PC-3 (cell line): ENCODE results near the gene SGCD. TPM values are rescaled to one million over a fixed set of nuclear protein-coding genes. Genes with fewer than 3 reads are reported as not detected.

ENCODE experiments used
- ATAC-seq: fragments of 200-7000 bp; cut with Tn5 transposase; 2 replicates; pipeline ENCODE4 v1.9.1; 2020; ENCODE audit warnings: mild to moderate bottlenecking, moderate library complexity
- BruUV-seq: library from RNA; stranded (reverse); fragments of 400-500 nt; replicated peaks from 2 replicates; lab custom pipeline; 2021; lab: Mats Ljungman, UMichigan
- CTCF ChIA-PET: fragments of 300-600 bp; sonication (Branson Sonifier 250); formaldehyde crosslinking; loops from one replicate; lab custom pipeline; 2022; ENCODE audit warnings: antibody characterized with exemption; lab: Charles Lee
- POLR2A ChIA-PET: fragments of 300-600 bp; sonication (Branson Sonifier 250); formaldehyde crosslinking; loops from one replicate; lab custom pipeline; 2022; ENCODE audit warnings: antibody characterized with exemption; ENCODE audit not compliant: unreplicated experiment; lab: Charles Lee
- DNase-seq: peaks from one replicate; pipeline ENCODE4 v3.0.0-alpha.2; 2015
- H2AFZ ChIP-seq: fragments of 300-600 bp; sonication (generic); 2 replicates; pipeline ENCODE4 v1.6.0; 2016; ENCODE audit warnings: antibody characterized with exemption, low read length
- H3F3A ChIP-seq: fragments of 300-600 bp; sonication (generic); one replicate; pipeline ENCODE4 v1.6.0; 2017; ENCODE audit warnings: antibody characterized with exemption, low read length, control low read depth, mild to moderate bottlenecking; ENCODE audit not compliant: unreplicated experiment
- H3K27ac ChIP-seq: fragments of 300-600 bp; sonication (generic); 2 replicates; pipeline ENCODE4 v1.5.1; 2016; ENCODE audit warnings: mild to moderate bottlenecking, low read length
- H3K27me3 ChIP-seq: fragments of 300-600 bp; sonication (generic); 2 replicates; pipeline ENCODE4 v1.6.1; 2016; ENCODE audit warnings: low read length, mixed read lengths
- H3K36me3 ChIP-seq: fragments of 300-600 bp; sonication (generic); 2 replicates; pipeline ENCODE4 v1.6.1; 2016; ENCODE audit warnings: low read depth, mixed run types, low read length, mixed read lengths
- H3K4me1 ChIP-seq: fragments of 300-600 bp; sonication (generic); 2 replicates; pipeline ENCODE4 v1.5.1; 2016; ENCODE audit warnings: low read length; ENCODE audit not compliant: insufficient read depth
- H3K4me2 ChIP-seq: fragments of 300-600 bp; sonication (generic); 2 replicates; pipeline ENCODE4 v1.6.0; 2016; ENCODE audit warnings: low read length
- H3K4me3 ChIP-seq: fragments of 300-600 bp; sonication (generic); 2 replicates; pipeline ENCODE4 v1.5.1; 2016; ENCODE audit warnings: mild to moderate bottlenecking, low read length, mixed read lengths
- H3K79me2 ChIP-seq: fragments of 300-600 bp; sonication (generic); 2 replicates; pipeline ENCODE4 v1.6.1; 2017; ENCODE audit warnings: low read length, mixed read lengths
- H3K9ac ChIP-seq: fragments of 300-600 bp; sonication (generic); 2 replicates; pipeline ENCODE4 v1.6.0; 2016; ENCODE audit warnings: mild to moderate bottlenecking, low read length
- H3K9me2 ChIP-seq: fragments of 300-600 bp; sonication (generic); replicated peaks from 2 replicates; pipeline ENCODE4 v1.6.1; 2016; ENCODE audit warnings: mixed run types, low read length, mixed read lengths
- H3K9me3 ChIP-seq: fragments of 300-600 bp; sonication (generic); 2 replicates; pipeline ENCODE4 v1.6.1; 2016; ENCODE audit warnings: low read length, mixed read lengths
- H4K20me1 ChIP-seq: fragments of 300-600 bp; sonication (generic); 2 replicates; pipeline ENCODE4 v1.6.1; 2016; ENCODE audit warnings: low read length, mixed read lengths
- CTCF ChIP-seq: fragments of 300-600 bp; sonication (generic); conservative IDR thresholded peaks from 2 replicates; pipeline ENCODE4 v1.5.1; 2017; ENCODE audit warnings: antibody characterized with exemption, low read depth, mild to moderate bottlenecking, low read length
- EZH2 ChIP-seq: fragments of 300-600 bp; sonication (generic); IDR thresholded peaks from one replicate; pipeline ENCODE4 v1.6.1; 2017; ENCODE audit warnings: antibody characterized with exemption, mild to moderate bottlenecking, low read length; ENCODE audit not compliant: unreplicated experiment
- EZH2phosphoT487 ChIP-seq: fragments of 300-600 bp; sonication (generic); IDR thresholded peaks from 2 replicates; pipeline ENCODE4 v1.6.1; 2018; ENCODE audit warnings: mild to moderate bottlenecking, antibody characterized with exemption, low read length, borderline replicate concordance
- intact Hi-C: fragments of 100-400 bp; cut with micrococcal nuclease; formaldehyde crosslinking; loops from 2 replicates; pipeline ENCODE4 v1.9.0; 2023
- total RNA-seq: library from RNA; depleted of rRNA; stranded (reverse); fragments of >200 nt; gene quantifications from 2 replicates; pipeline ENCODE4 v1.2.3, GENCODE V29; 2014

SGCD gene
- total RNA-seq, 1 experiment from 2014 or later: 0.15 TPM

GRCh38 chr5:156582193-156582598 is 255.2 kb downstream of the SGCD start:
- intact Hi-C loops: no loop called here
- no peaks in the 10 kb centered on the region for H3K4me1 ChIP-seq
- H3K27ac ChIP-seq: no peak overlapping the region
- TF ChIP-seq CTCF (no peak), EZH2 (no peak), EZH2phosphoT487 (no peak)
- H3K36me3 ChIP-seq: no peaks in the 10 kb centered on the region
- ChIA-PET POLR2A (no interaction called here), CTCF (no interaction called here)
- BruUV-seq: no TSS peak
- H3K4me3 ChIP-seq: no peak overlapping the region
- H4K20me1 ChIP-seq: no peaks in the 10 kb centered on the region
- H3K4me2 ChIP-seq: no peak overlapping the region
- no peaks in the 10 kb centered on the region for H3K9me2 ChIP-seq
- ATAC-seq (no peak), DNase-seq (no peak)
- H3F3A ChIP-seq: no peaks in the 10 kb centered on the region
- H3K27me3 ChIP-seq: no peaks in the 10 kb centered on the region
- H3K79me2 ChIP-seq: no peaks in the 10 kb centered on the region
- no peaks in the 10 kb centered on the region for H3K9me3 ChIP-seq
- no peak overlapping the region for H2AFZ ChIP-seq
- H3K9ac ChIP-seq: no peak overlapping the region

DNA sequence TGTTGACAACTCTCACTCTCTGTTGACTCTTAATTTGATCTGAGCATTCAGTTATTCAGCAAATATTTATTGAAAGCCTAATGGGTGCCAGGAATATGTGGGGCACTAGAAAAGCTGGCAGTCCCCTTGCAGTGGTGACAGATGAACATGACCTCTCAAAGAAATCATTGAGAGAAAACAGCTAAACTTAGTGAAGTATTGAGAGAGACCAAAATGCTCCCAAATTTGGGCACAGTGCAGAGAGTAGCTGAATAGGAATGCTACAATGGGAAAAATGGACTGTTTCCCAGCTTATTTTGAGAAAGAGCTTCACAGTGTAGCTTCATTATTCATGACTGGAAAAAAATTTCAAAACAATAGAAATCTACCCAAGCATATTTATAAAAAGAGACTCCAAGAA is 257.9 kb downstream of the SGCD start:
- no peak overlapping the region for H3K4me3 ChIP-seq
- ATAC-seq: no peak
- no peaks in the 10 kb centered on the region for H3K9me3 ChIP-seq
- no peaks in the 10 kb centered on the region for H3F3A ChIP-seq
- H3K27me3 ChIP-seq: no peaks in the 10 kb centered on the region
- intact Hi-C loops: no loop called here
- no peaks in the 10 kb centered on the region for H3K9me2 ChIP-seq
- BruUV-seq: no TSS peak
- no peaks in the 10 kb centered on the region for H3K4me1 ChIP-seq
- H3K9ac ChIP-seq: no peak overlapping the region
- no peaks in the 10 kb centered on the region for H3K36me3 ChIP-seq
- no peak overlapping the region for H3K27ac ChIP-seq
- H4K20me1 ChIP-seq: no peaks in the 10 kb centered on the region
- ChIA-PET CTCF (no interaction called here), POLR2A (no interaction called here)
- H3K4me2 ChIP-seq: no peak overlapping the region
- no peak for DNase-seq
- no peak overlapping the region for H2AFZ ChIP-seq
- TF ChIP-seq CTCF: no peak
- no peak for TF ChIP-seq EZH2
- no peak for TF ChIP-seq EZH2phosphoT487
- H3K79me2 ChIP-seq: no peaks in the 10 kb centered on the region

- Histone ChIP-seq H2AFZ (no peak overlapping the region), H3K36me3 (no peaks in the 10 kb centered on the region), H3K27me3 (no peaks in the 10 kb centered on the region), H3K4me2 (no peak overlapping the region), H3K27ac (no peak overlapping the region), H3F3A (no peaks in the 10 kb centered on the region), H3K4me3 (no peak overlapping the region), H3K9me3 (no peaks in the 10 kb centered on the region), H4K20me1 (no peaks in the 10 kb centered on the region), H3K79me2 (no peaks in the 10 kb centered on the region), H3K9me2 (no peaks in the 10 kb centered on the region), H3K9ac (no peak overlapping the region), H3K4me1 (no peaks in the 10 kb centered on the region)
- DNase-seq: no peak
- CTCF ChIA-PET: no interaction called here
- BruUV-seq: no TSS peak
- TF ChIP-seq CTCF: no peak
- no peak for TF ChIP-seq EZH2
- no peak for TF ChIP-seq EZH2phosphoT487
- no peak for ATAC-seq
- POLR2A ChIA-PET: no interaction called here
- intact Hi-C loops: no loop called here
Observed at GRCh38 chr5:156585999-156586398, 259.0 kb downstream of the SGCD start.
